Myocyte (in vitro differentiated cells): ENCODE data around the gene MITF. TPM values are rescaled to one million over a fixed set of nuclear protein-coding genes. Genes with fewer than 3 reads are reported as not detected.
A peak's percentile ranks its signal among the peaks of the same experiment; 100 is the strongest.

Source experiments
- DNase-seq: peaks from one replicate; pipeline ENCODE4 v3.0.0-alpha.2; 2012; ENCODE audit warnings: low read depth
- total RNA-seq: library from RNA; depleted of rRNA; stranded (reverse); fragments of >200 nt; gene quantifications from 2 replicates; pipeline ENCODE4 v1.2.3, GENCODE V29; 2014

The MITF gene
- total RNA-seq, 1 donor from 2014 or later = 17.7 TPM

GRCh38 chr3:69830147-69830546, 90.9 kb downstream of the MITF start:
- DNase-seq = no peak

GRCh38 chr3:69831737-69832136, 92.5 kb downstream of the MITF start:
- DNase-seq = no peak

DNA sequence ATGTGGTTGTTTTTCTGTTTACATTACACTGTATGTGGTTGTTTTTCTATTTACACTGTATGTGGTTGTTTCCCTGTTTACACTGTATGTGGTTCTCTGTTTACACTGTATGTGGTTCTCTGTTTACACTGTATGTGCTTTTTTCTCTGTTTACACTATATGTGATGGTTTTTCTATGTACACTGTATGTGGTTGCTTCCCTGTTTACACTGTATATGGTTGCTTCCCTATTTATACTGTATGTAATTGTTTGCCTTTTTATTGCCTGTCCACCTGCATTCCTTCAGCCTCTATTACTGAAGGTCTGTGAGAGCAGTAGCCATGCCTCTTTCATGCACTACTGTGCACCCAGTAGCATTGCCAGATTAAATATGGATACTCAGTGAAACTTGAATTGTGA, 94.3 kb downstream of the MITF start:
- no peak for DNase-seq

GRCh38 chr3:69838217-69838616, 99.0 kb downstream of the MITF start:
- DNase-seq = peak; percentile 6

DNA sequence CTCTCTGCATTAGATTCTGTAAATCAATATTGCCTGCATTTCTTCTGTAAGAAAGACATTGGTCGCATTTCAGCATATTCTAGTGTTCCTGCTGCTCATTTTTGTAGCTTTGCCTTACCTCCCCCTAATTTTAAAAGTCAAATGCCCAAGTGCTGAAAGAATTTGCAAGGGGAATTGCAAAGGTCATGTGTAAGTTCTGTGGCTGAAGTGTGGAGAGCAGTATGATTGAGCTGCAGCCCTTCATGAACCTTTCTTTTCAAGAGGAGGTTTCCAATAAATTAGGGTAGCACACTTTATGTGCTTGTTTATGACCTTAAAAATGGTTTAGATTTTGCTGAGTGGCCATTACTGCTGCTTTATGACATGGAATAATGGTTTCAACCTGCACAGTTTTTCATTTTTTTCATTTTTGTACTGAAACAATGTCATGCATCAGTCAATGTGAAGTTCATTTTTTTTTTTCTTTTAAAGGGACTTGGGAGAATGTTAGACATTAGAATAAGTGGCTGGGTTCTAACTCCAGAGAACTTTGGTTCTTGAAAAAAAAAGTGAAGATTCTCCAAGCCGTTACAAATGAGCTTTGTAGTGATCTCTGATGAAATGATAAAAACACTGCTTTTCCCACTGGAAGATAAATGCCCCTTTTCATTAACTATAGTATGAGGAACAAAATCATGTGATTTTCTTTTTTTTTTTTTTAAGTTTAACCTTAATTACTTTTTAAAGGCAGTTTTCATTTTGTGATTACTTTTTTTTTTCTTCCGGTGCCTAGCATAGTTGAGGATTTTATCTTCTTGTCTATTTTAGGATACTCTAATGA, 99.6 kb downstream of the MITF start:
- no peak for DNase-seq

GRCh38 chr3:69842351-69842750, 103.1 kb downstream of the MITF start:
- no peak for DNase-seq

DNA sequence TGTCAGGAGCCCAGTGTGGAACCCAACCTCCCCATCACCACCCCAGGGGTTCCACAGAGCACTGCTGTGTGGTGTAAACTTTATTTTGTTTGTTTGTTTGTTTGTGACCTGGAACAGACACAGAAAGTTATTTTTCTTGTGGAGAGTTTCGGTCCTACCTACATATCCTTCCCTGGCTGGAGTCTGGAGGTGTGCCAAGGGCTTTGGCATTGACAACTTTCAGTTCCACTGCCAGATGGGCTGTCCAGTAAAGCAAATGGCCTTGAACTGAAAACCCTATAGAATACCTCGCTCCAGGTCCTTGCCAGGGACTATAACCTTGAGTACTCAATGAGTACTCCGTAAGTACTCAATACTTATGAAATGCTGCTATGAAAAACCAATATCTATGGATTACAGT, 103.5 kb downstream of the MITF start:
- no peak for DNase-seq

- DNase-seq = no peak
These were observed 105.4 kb downstream of the MITF start for GRCh38 chr3:69844706-69845105.

DNA sequence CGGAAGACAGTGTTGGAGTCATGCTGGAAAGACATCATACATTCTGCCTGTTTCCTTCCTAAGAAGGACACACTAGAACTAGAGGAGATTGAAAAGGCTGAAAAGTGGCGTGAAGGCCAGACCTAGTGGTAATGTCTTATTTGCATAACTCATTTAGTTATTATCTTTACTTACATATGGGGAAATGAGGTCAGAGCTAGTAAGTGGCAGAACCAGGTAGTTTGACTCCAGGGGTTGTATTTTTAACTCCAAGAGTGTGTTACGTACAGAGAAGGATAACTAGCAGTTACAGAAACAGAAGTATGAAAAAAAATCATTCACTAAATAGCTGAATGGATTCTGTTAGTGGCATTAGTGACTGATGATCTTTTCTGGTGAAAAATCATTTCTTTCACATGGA, 108.0 kb downstream of the MITF start:
- no peak for DNase-seq

GRCh38 chr3:69848113-69848512, 108.8 kb downstream of the MITF start:
- DNase-seq = no peak

- DNase-seq = no peak
These were observed 111.6 kb downstream of the MITF start for GRCh38 chr3:69850849-69851248.

DNA sequence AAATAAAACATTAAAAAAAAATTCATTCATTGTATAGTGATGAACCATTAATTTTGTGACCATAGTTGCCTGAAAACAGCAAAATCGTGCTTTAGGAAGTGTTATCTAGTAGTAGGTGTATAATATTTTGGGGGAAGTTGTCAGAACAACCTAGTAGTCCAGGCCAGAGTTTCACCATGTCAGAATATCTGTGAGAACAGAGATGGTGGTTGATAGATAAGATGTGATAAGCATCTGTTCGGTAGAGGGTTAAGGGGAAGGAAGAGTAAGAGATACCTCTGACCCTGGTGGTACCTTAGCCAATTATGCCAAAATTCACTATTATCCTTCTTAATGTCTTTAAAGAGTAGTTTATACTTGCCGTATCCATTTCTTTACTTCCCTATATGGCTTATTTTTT, 113.8 kb downstream of the MITF start:
- DNase-seq = no peak

DNA sequence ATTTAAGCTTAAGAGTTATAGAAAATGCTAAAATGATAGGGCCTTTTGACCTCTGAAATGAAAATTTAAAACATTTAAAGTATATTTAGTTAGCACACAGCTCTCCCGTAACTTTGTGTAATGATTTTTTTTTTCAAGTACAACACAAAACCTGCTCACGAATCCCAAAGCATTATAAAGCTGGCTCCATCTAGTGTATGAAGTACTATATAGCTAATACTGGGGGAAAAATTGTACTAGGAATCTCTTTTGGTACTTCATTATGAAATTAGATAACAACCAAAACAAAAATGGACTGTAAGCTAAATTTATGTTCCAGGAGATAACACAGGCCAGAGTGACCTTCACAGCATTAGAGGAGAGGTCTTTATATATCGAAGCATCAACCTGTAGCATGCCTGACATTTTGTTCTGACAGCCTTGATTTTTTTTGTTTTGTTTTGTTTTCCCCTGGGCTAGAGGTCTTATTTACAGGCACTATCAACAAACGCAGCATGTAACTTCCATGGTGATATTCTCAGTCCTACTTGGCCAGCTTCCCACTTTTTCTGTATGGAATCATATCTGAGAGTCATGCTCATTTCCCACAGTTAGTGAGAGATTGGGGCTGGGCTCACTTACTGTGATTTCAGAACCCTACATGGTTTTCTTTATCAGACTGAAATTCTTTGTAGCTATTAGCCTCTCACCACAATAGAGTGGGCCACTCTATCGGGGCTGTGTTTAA, 116.3 kb downstream of the MITF start:
- peak; percentile 34 for DNase-seq

GRCh38 chr3:69856965-69857705, 117.9 kb downstream of the MITF start:
- DNase-seq = no peak

- no peak for DNase-seq
These were observed 122.3 kb downstream of the MITF start for GRCh38 chr3:69861556-69861955.

DNA sequence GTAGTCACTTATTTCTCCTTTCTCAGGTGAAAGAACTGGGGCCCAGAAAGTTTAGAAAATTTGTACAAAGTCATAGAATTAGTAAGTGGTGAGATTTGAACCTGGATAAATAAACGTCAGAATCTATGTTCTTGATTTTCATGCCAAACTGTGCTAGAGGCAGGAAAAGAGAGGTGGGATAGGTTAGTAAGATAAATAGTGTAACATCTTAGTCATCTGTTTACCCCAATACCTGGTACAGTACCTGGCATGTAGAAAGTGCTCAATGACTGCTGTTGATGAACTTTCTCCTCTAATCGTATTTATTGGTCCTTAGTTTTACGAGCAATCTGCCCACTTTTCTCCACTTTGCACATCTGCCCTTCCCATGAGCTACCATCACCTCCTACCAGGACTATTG, 124.9 kb downstream of the MITF start:
- no peak for DNase-seq

- no peak for DNase-seq
These were observed 125.5 kb downstream of the MITF start for GRCh38 chr3:69864766-69865165.

DNA sequence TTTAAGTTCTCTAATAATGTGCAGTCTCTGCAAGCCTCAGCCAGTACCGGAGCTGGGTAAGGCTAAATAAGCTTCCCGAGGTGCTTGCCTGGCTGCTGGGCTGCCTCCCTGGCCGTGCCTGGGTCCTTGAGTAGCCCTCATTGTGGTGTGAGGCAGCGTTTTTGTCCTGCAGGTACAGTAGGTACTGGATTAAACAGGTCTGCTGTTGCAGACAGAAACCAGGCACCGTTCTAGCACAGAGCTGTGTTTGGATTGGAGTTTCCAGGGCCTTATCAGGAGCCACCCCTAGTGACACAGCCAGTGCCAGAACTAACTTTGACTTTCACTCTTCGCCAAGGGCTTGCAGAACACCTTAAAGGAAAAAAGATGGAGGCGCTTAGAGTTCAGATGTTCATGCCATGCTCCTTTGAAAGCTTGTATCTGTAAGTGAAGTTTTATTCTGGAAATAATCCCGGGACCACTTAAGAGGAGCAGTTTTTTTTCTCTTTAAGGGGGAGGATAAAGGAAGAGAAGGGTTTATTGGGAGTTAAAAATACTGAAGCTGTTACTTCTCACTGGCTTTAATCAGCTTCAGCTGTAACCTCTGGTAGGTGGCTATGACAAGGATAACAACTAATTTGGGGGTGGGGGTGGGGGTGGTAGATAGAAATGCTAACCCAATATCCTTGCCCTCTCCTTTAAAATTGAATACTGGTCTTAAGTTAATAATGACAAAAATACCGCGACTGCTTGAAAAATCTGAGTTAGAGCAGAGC, 126.8 kb downstream of the MITF start:
- DNase-seq = no peak

DNA sequence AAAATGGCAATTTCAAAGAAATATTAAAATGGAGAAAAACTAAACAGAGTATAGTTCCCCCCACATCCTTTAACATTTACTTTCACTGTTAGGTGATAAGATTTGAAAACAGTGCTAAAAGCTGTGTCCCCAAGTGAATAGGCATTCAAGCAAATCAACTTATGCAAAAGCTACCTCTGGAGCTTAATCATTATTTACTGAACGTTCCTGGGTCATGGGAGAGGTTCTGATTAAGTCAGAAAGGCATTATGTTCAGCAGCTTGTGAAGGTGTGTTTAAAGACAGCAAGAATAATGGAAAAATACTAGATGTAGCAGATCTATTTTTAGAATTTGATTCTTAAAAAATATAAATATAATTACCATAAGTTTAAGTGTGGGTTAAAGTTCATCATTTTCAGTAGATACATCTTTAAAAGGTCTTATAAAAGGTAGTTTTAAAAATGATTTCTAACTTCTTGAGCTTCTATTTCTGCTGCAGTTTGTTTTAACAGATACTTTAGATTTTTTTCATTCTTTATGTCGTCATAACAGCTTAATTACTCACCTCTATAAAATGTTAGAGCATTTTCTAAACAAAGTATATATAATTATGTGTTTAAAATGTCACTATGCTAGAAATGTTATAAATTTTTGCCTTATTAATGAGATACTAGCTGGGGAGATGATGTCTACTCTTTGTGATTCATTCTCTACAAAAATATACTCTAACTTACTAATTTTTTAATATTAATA, 127.9 kb downstream of the MITF start:
- no peak for DNase-seq

- no peak for DNase-seq
These were observed 128.8 kb downstream of the MITF start for GRCh38 chr3:69867941-69868505.
